GM19395 (cell line): Measurements from ENCODE around the gene UBN1.

ENCODE experiments used
- ATAC-seq: cut with Tn5 transposase; IDR thresholded peaks from one replicate; pipeline ENCODE4 v1.9.1; 2021; ENCODE audit warnings: mild to moderate bottlenecking, moderate library complexity; ENCODE audit not compliant: unreplicated experiment

Gene UBN1

GRCh38 chr16:4900036-4900435 lies 52.8 kb downstream of the UBN1 start:
- no peak for ATAC-seq

GRCh38 chr16:4900750-4901149 lies 53.5 kb downstream of the UBN1 start:
- ATAC-seq: no peak

- ATAC-seq: no peak
These were observed 54.8 kb downstream of the UBN1 start for GRCh38 chr16:4902038-4902437.

GRCh38 chr16:4904108-4904941 lies 57.0 kb downstream of the UBN1 start:
- no peak for ATAC-seq

- no peak for ATAC-seq
These were observed 57.8 kb downstream of the UBN1 start for GRCh38 chr16:4904942-4905615.

GRCh38 chr16:4908854-4909401 lies 61.6 kb downstream of the UBN1 start:
- ATAC-seq: no peak

GRCh38 chr16:4909825-4910224 lies 62.5 kb downstream of the UBN1 start:
- no peak for ATAC-seq

GRCh38 chr16:4910828-4911227 lies 63.5 kb downstream of the UBN1 start:
- ATAC-seq: no peak

GRCh38 chr16:4911970-4912386 lies 64.7 kb downstream of the UBN1 start:
- no peak for ATAC-seq

GRCh38 chr16:4913130-4913773 lies 66.0 kb downstream of the UBN1 start:
- no peak for ATAC-seq

GRCh38 chr16:4913774-4914525 lies 66.7 kb downstream of the UBN1 start:
- ATAC-seq: no peak

GRCh38 chr16:4914528-4915225 lies 67.4 kb downstream of the UBN1 start:
- ATAC-seq: no peak

- ATAC-seq: no peak
These were observed 68.0 kb downstream of the UBN1 start for GRCh38 chr16:4915226-4915761.

GRCh38 chr16:4917117-4917516 lies 69.8 kb downstream of the UBN1 start:
- ATAC-seq: no peak

GRCh38 chr16:4918781-4919251 lies 71.5 kb downstream of the UBN1 start:
- no peak for ATAC-seq

- ATAC-seq: no peak
These were observed 73.5 kb downstream of the UBN1 start for GRCh38 chr16:4920826-4921225.

GRCh38 chr16:4922721-4923342 lies 75.6 kb downstream of the UBN1 start:
- ATAC-seq: no peak

- no peak for ATAC-seq
These were observed 76.6 kb downstream of the UBN1 start for GRCh38 chr16:4923853-4924252.

GRCh38 chr16:4924593-4925292 lies 77.5 kb downstream of the UBN1 start:
- ATAC-seq: no peak
